ENCODE measurements around the gene VEZT.

VEZT gene

GRCh38 chr12:95201056-95201670 lies 16.4 kb upstream of the VEZT start:
- no peak for DNase-seq

- no peak for DNase-seq
Measured at GRCh38 chr12:95202691-95203486, 14.7 kb upstream of the VEZT start.

- DNase-seq, result no peak
Measured at GRCh38 chr12:95203487-95204030, 14.0 kb upstream of the VEZT start.

GRCh38 chr12:95204141-95204866 lies 13.3 kb upstream of the VEZT start:
- no peak for DNase-seq

- no peak for DNase-seq
Measured at GRCh38 chr12:95205016-95205624, 12.5 kb upstream of the VEZT start.

- no peak for DNase-seq
Measured at GRCh38 chr12:95205685-95206084, 11.9 kb upstream of the VEZT start.

- no peak for DNase-seq
Measured at GRCh38 chr12:95206916-95207315, 10.7 kb upstream of the VEZT start.

GRCh38 chr12:95207407-95207806 lies 10.2 kb upstream of the VEZT start:
- DNase-seq, result no peak

GRCh38 chr12:95208678-95209077 lies 8.9 kb upstream of the VEZT start:
- no peak for DNase-seq

- DNase-seq, result no peak
Measured at GRCh38 chr12:95212586-95212985, 5.0 kb upstream of the VEZT start.

- no peak for DNase-seq
Measured at GRCh38 chr12:95213119-95213518, 4.5 kb upstream of the VEZT start.

GRCh38 chr12:95213928-95214327 lies 3.7 kb upstream of the VEZT start:
- DNase-seq, result no peak

GRCh38 chr12:95214466-95214865 lies 3.1 kb upstream of the VEZT start:
- DNase-seq, result no peak

- no peak for DNase-seq
Measured at GRCh38 chr12:95215949-95216348, 1.7 kb upstream of the VEZT start.

GRCh38 chr12:95216711-95217376 lies 763 bp upstream of the VEZT start:
- DNase-seq, result peak in 1 of 4 experiments; percentile 42

- no peak for DNase-seq
Measured at GRCh38 chr12:95218150-95219133, 835 bp downstream of the VEZT start.

GRCh38 chr12:95220190-95220589 lies 2.6 kb downstream of the VEZT start:
- DNase-seq, result no peak

GRCh38 chr12:95220726-95221125 lies 3.1 kb downstream of the VEZT start:
- no peak for DNase-seq

- no peak for DNase-seq
Measured at GRCh38 chr12:95224202-95225170, 6.9 kb downstream of the VEZT start.

GRCh38 chr12:95225645-95226212 lies 8.1 kb downstream of the VEZT start:
- no peak for DNase-seq

All from activated CD4-positive, CD25-positive, alpha-beta regulatory T cell (primary cell).